A549 (cell line): Measurements from ENCODE around the gene TIMM10. TPM values are rescaled to one million over a fixed set of nuclear protein-coding genes. Genes with fewer than 3 reads are reported as not detected.

ENCODE experiments used
- ATAC-seq, 2 experiments: fragments of 200-7000 bp in 1 of 2; fragments of >200 bp in 1 of 2; cut with Nextera tagmentation in 1 of 2; cut with Tn5 transposase in 1 of 2; 3 replicates each; pipeline versions ENCODE4 v1.8.0 to v1.9.1; 2018 to 2020; ENCODE audit warnings: mild to moderate bottlenecking in 1 of 2, moderate library complexity in 1 of 2
- CTCF ChIA-PET: fragments of 300-600 bp; sonication (Branson Sonifier 250); formaldehyde crosslinking; extraction: SDS; loops from one replicate; lab custom pipeline; 2021; ENCODE audit warnings: antibody characterized with exemption, inconsistent platforms; lab: Yijun Ruan, JAX
- POLR2A ChIA-PET: fragments of 350-600 bp; formaldehyde crosslinking; extraction: SDS; loops from one replicate; lab custom pipeline; 2021; ENCODE audit warnings: antibody characterized with exemption, inconsistent platforms; lab: Yijun Ruan, JAX
- DNase-seq, 2 experiments: peaks; one replicate each; pipeline versions ENCODE4 v3.0.0 to v3.0.0-alpha.2; 2011 to 2016; ENCODE audit warnings: low read depth in 1 of 2, low spot score in 1 of 2
- FAIRE-seq: peaks from 2 replicates; lab custom pipeline; 2011; peaks lifted over from hg19 to GRCh38; lab: Jason Lieb, UNC
- H3K27ac ChIP-seq, 2 experiments: fragments of >200 bp; sonication (Bioruptor Twin); formaldehyde crosslinking; 3 replicates each; pipeline ENCODE4 v1.5.1; 2016 to 2017
- H3K4me1 ChIP-seq: fragments of >200 bp; sonication (Bioruptor Twin); formaldehyde crosslinking; 3 replicates; pipeline ENCODE4 v1.6.1; 2016
- H3K4me2 ChIP-seq: fragments of >200 bp; sonication (Bioruptor Twin); formaldehyde crosslinking; 3 replicates; pipeline ENCODE4 v1.6.1; 2016
- H3K4me3 ChIP-seq: fragments of >200 bp; sonication (Bioruptor Twin); formaldehyde crosslinking; 3 replicates; pipeline ENCODE4 v1.5.1; 2016
- H3K9me3 ChIP-seq: fragments of >200 bp; sonication (Bioruptor Twin); formaldehyde crosslinking; 3 replicates; pipeline ENCODE4 v1.6.1; 2016
- ATOH8 ChIP-seq: fragments of 250-450 bp; sonication (Bioruptor Pico); IDR thresholded peaks from 2 replicates; pipeline ENCODE4 v1.5.0; 2020; ENCODE audit warnings: low read depth, mild to moderate bottlenecking, moderate library complexity
- CEBPB ChIP-seq, 2 experiments: fragments of >200 bp in 1 of 2; sonication (Bioruptor Twin) in 1 of 2; formaldehyde crosslinking in 1 of 2; IDR thresholded peaks; 2 replicates each; pipeline ENCODE4 v1.6.1; 2012 to 2016
- CHD2 ChIP-seq: fragments of 150-350 bp; IDR thresholded peaks from 2 replicates; pipeline ENCODE4 v1.6.1; 2014; ENCODE audit warnings: low read length; ENCODE audit not compliant: partially characterized antibody
- CHD4 ChIP-seq: fragments of 200-600 bp; sonication (generic); IDR thresholded peaks from 2 replicates; pipeline ENCODE4 v1.6.1; 2016; ENCODE audit warnings: antibody characterized with exemption, mild to moderate bottlenecking, borderline replicate concordance
- CTCF ChIP-seq: fragments of >200 bp; sonication (Bioruptor Twin); formaldehyde crosslinking; IDR thresholded peaks from 3 replicates; pipeline ENCODE4 v1.5.1; 2016
- E2F6 ChIP-seq: IDR thresholded peaks from 2 replicates; pipeline ENCODE4 v1.6.1; 2012; ENCODE audit warnings: low read depth, borderline replicate concordance
- EHF ChIP-seq: fragments of 250-450 bp; sonication (Bioruptor Pico); IDR thresholded peaks from 2 replicates; pipeline ENCODE4 v1.5.0; 2020; ENCODE audit warnings: mild to moderate bottlenecking
- EP300 ChIP-seq, 2 experiments: fragments of >200 bp; sonication (Bioruptor Twin); formaldehyde crosslinking; IDR thresholded peaks; 2 replicates in 1 of 2; 3 replicates in 1 of 2; pipeline ENCODE4 v1.6.1; 2016 to 2017
- ESRRA ChIP-seq: fragments of 150-350 bp; IDR thresholded peaks from 2 replicates; pipeline ENCODE4 v1.6.1; 2014; ENCODE audit warnings: mild to moderate bottlenecking, low read length, borderline replicate concordance
- HEYL ChIP-seq: fragments of 250-450 bp; sonication (Bioruptor Pico); IDR thresholded peaks from 2 replicates; pipeline ENCODE4 v1.8.0; 2021; ENCODE audit warnings: mild to moderate bottlenecking, moderate library complexity
- HOXB13 ChIP-seq: fragments of 250-450 bp; sonication (Bioruptor Pico); IDR thresholded peaks from 2 replicates; pipeline ENCODE4 v1.5.0; 2020; ENCODE audit warnings: low read depth, mild to moderate bottlenecking, moderate library complexity
- HOXB5 ChIP-seq: fragments of 250-450 bp; sonication (Bioruptor Pico); IDR thresholded peaks from 2 replicates; pipeline ENCODE4 v1.5.0; 2020; ENCODE audit warnings: mild to moderate bottlenecking, moderate library complexity
- JUN ChIP-seq, 2 experiments: fragments of >200 bp; sonication (Bioruptor Twin); formaldehyde crosslinking; IDR thresholded peaks; 2 replicates in 1 of 2; 3 replicates in 1 of 2; pipeline ENCODE4 v1.6.1; 2016 to 2017
- JUNB ChIP-seq: fragments of >200 bp; sonication (Bioruptor Twin); formaldehyde crosslinking; IDR thresholded peaks from 2 replicates; pipeline ENCODE4 v1.6.1; 2016
- KDM5A ChIP-seq: fragments of 200-600 bp; sonication (generic); IDR thresholded peaks from 2 replicates; pipeline ENCODE4 v1.6.1; 2016; ENCODE audit warnings: antibody characterized with exemption, mild to moderate bottlenecking
- MAFK ChIP-seq: fragments of 450-650 bp; IDR thresholded peaks from 2 replicates; pipeline ENCODE4 v1.6.1; 2014; ENCODE audit not compliant: partially characterized antibody
- NPAS2 ChIP-seq: fragments of 250-450 bp; sonication (Bioruptor Pico); IDR thresholded peaks from 2 replicates; pipeline ENCODE4 v1.8.0; 2022; ENCODE audit warnings: mild to moderate bottlenecking, moderate library complexity, borderline replicate concordance
- PHF8 ChIP-seq: fragments of 200-600 bp; sonication (generic); IDR thresholded peaks from 2 replicates; pipeline ENCODE4 v1.6.1; 2016; ENCODE audit warnings: low read depth, mild to moderate bottlenecking, antibody characterized with exemption, moderate library complexity, borderline replicate concordance
- POLR2A ChIP-seq: IDR thresholded peaks from 2 replicates; pipeline ENCODE4 v1.6.1; 2012; ENCODE audit warnings: mild to moderate bottlenecking, low read length
- RAD21 ChIP-seq, 2 experiments: fragments of >200 bp in 1 of 2; sonication (Bioruptor Twin) in 1 of 2; formaldehyde crosslinking in 1 of 2; IDR thresholded peaks in 1 of 2; conservative IDR thresholded peaks in 1 of 2; 2 replicates in 1 of 2; 3 replicates in 1 of 2; pipeline ENCODE4 v1.6.1; 2012 to 2018; ENCODE audit warnings: inconsistent platforms in 1 of 2
- RCOR1 ChIP-seq: fragments of 150-350 bp; IDR thresholded peaks from 2 replicates; pipeline ENCODE4 v1.6.1; 2014; ENCODE audit warnings: antibody characterized with exemption, low read length, low read depth
- REST ChIP-seq: fragments of 200-600 bp; sonication (generic); IDR thresholded peaks from 2 replicates; pipeline ENCODE4 v1.6.1; 2016; ENCODE audit warnings: antibody characterized with exemption, mild to moderate bottlenecking, moderate library complexity
- TFCP2L1 ChIP-seq: fragments of 250-450 bp; sonication (Bioruptor Pico); IDR thresholded peaks from 2 replicates; pipeline ENCODE4 v1.5.0; 2021; ENCODE audit warnings: mild to moderate bottlenecking
- USF2 ChIP-seq: fragments of 450-650 bp; IDR thresholded peaks from 2 replicates; pipeline ENCODE4 v1.6.1; 2014; ENCODE audit warnings: antibody characterized with exemption
- WGBS: methylation state at CpG from one replicate; pipeline ENCODE4 v1.1.6; 2017; ENCODE audit errors: missing lambda C conversion rate; 5-methylcytosine and 5-hydroxymethylcytosine counted together
- polyA plus RNA-seq, 4 experiments: library from polyadenylated mRNA; depleted of rRNA in 3 of 4; stranded (reverse); fragments of >200 nt; fragmentation: RNase III in 1 of 4; extraction: RNeasy Plus Mini Kit Qiagen cat#74134 plus additional on column Dnase treatment in 1 of 4; gene quantifications; 2 replicates in 3 of 4; 3 replicates in 1 of 4; pipeline ENCODE4 v1.2.3, GENCODE V29; 2011 to 2017

TIMM10 gene
- polyA plus RNA-seq, 2 of the 4 experiments (the other 2 are of a cell fraction): 179 to 248 TPM

GRCh38 chr11:57498540-57498939 is 32.0 kb downstream of the TIMM10 start:
- Histone ChIP-seq H3K4me1 (peaks cover 17% of the 10 kb centered on the region), H3K4me3 (no peak overlapping the region), H3K27ac (no peak overlapping the region), H3K4me2 (no peak overlapping the region), H3K9me3 (no peaks in the 10 kb centered on the region)
- ChIA-PET CTCF (interaction anchor here (0.6 to 22.5 kb wide), 5 partner anchors 10 to 44 kb away, joined by 3 to 299 read pairs (median 3); partner anchors contain the start of gene TIMM10), POLR2A (no interaction called here)
- WGBS: 92% methylated on average over 6 of the region's 6 CpGs
- TF ChIP-seq RCOR1 (no peak), CTCF (no peak), USF2 (no peak), HEYL (CRISPR knock-in tag) (no peak), RAD21 (conservative IDR thresholded peaks at IDR 0.05 in 1 of 2, IDR thresholded peaks at IDR 0.05 in 1 of 2) (no peak), HOXB5 (CRISPR knock-in tag) (no peak), EP300 (IDR thresholded peaks at IDR 0.05) (no peak), TFCP2L1 (no peak), ESRRA (no peak)
- FAIRE-seq (no peak), ATAC-seq (no peak), DNase-seq (no peak)

GRCh38 chr11:57497303-57498247 is 33.0 kb downstream of the TIMM10 start:
- Histone ChIP-seq H3K4me3 (no peak overlapping the region), H3K4me2 (no peak overlapping the region), H3K4me1 (peaks cover 18% of the 10 kb centered on the region), H3K9me3 (no peaks in the 10 kb centered on the region), H3K27ac (no peak overlapping the region)
- no peak for FAIRE-seq
- CTCF ChIA-PET: interaction anchor here (0.6 to 22.5 kb wide), 11 partner anchors 14 to 147 kb away, joined by 3 to 299 read pairs (median 4); partner anchors contain the start of genes SLC43A1, TIMM10 and UBE2L6
- POLR2A ChIA-PET: no interaction called here
- no peak for ATAC-seq
- TF ChIP-seq NPAS2: no peak
- TF ChIP-seq CEBPB (IDR thresholded peaks at IDR 0.05): 0 out of 4 replicates have a peak, but pooled peaks of 1 of the 2 experiments have one; percentile 6
- 84% methylated on average over 15 of the region's 15 CpGs for WGBS
- DNase-seq: no peak

DNA sequence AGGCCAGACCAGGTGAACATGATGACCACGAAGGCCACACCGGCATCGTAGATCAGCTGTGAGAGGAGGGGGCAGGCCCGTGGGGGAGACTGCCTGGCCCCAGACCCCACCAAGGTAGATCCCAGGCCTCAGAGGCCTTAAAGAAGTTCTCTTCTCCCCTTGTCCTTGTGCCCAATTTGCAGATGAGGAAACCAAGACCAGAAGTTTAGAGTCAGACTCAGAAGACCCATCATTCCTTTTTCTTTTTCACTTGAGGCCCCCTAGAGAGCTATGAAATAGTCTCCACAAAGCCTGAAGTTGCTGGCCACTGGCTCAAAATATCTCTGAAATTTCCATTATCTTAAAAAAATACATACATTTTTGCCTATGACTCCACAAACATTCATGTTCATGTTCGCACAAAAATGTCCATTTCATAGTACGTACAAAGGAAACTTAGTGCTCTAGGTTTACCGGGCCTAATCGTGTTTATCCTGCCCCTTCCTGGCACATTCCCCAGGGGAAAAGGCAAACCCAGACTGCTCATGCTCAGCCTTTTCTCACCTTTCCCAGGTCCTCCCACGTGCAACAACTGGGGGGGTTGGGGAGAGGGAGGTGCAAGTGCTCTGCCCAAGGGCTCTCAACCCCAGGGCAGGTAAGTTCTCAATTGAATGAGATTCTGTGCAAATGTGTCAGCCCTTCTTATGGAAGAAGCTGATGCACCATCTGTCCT is 34.3 kb downstream of the TIMM10 start:
- H3K9me3 ChIP-seq: no peaks in the 10 kb centered on the region
- no peak for FAIRE-seq
- peaks cover 15% of the 10 kb centered on the region for H3K4me1 ChIP-seq
- H3K4me2 ChIP-seq: no peak overlapping the region
- WGBS: 75% methylated on average over 9 of the region's 9 CpGs
- no peak overlapping the region for H3K27ac ChIP-seq
- no peak overlapping the region for H3K4me3 ChIP-seq
- CTCF ChIA-PET: interaction anchor here (0.6 to 22.5 kb wide), 8 partner anchors 15 to 151 kb away, joined by 3 to 299 read pairs (median 4); partner anchors contain the start of genes SLC43A1, TIMM10 and UBE2L6
- POLR2A ChIA-PET: no interaction called here
- ATAC-seq: no peak
- no peak for DNase-seq
- TF ChIP-seq MAFK (no peak), KDM5A (no peak), JUN (IDR thresholded peaks at IDR 0.05) (no peak), E2F6 (no peak), JUNB (no peak), PHF8 (no peak), REST (no peak), CHD4 (no peak), HOXB13 (CRISPR knock-in tag) (no peak), CHD2 (no peak), EHF (no peak), ATOH8 (CRISPR knock-in tag) (no peak), POLR2A (no peak)
